Transverse colon (tissue), 4 donors: ENCODE results near the gene PHF21A. TPM values are rescaled to one million over a fixed set of nuclear protein-coding genes. Genes with fewer than 3 reads are reported as not detected.

Experiments used
- DNase-seq: peaks from one replicate; pipeline ENCODE4 v3.0.0-alpha.2; 2019
- H3K27ac ChIP-seq, 4 donors: fragments of 200-600 bp; sonication (generic); 2 replicates each; pipeline ENCODE4 v1.5.1; 2016 to 2018; ENCODE audit warnings: inconsistent platforms in 4 of 4
- H3K27me3 ChIP-seq: fragments of 200-600 bp; sonication (generic); 2 replicates; pipeline ENCODE4 v1.5.1; 2017; ENCODE audit warnings: inconsistent platforms
- H3K36me3 ChIP-seq, 4 donors: fragments of 200-600 bp; sonication (generic); 2 replicates each; pipeline ENCODE4 v1.5.1; 2017 to 2019; ENCODE audit warnings: inconsistent platforms in 4 of 4
- H3K4me1 ChIP-seq, 4 donors: fragments of 200-600 bp; sonication (generic); 2 replicates each; pipeline ENCODE4 v1.5.1; 2017 to 2020; ENCODE audit warnings: inconsistent platforms in 4 of 4
- H3K4me3 ChIP-seq, 4 donors: fragments of 200-600 bp; sonication (generic); 1 replicate in 1 of 4; 2 replicates in 3 of 4; pipeline versions ENCODE4 v1.5.1 to v1.6.1; 2017 to 2019; ENCODE audit warnings: inconsistent platforms in 4 of 4
- H3K9me3 ChIP-seq, 2 donors: fragments of 200-600 bp; sonication (generic); 2 replicates each; pipeline ENCODE4 v1.5.1; 2017 to 2019; ENCODE audit warnings: inconsistent platforms in 2 of 2
- CTCF ChIP-seq, 5 experiments: fragments of 200-600 bp in 3 of 5; fragments of 450-650 bp in 2 of 5; sonication (generic) in 3 of 5; IDR thresholded peaks; 1 replicate in 2 of 5; 2 replicates in 3 of 5; pipeline ENCODE4 v1.5.1; 2016 to 2017; ENCODE audit warnings: antibody characterized with exemption in 5 of 5, inconsistent platforms in 3 of 5, mild to moderate bottlenecking in 2 of 5, moderate library complexity in 1 of 5
- EP300 ChIP-seq: sonication (generic); formaldehyde crosslinking; IDR thresholded peaks from one replicate; pipeline ENCODE4 v1.6.1; 2017; ENCODE audit warnings: antibody characterized with exemption, low read depth
- POLR2A ChIP-seq: fragments of 450-650 bp; IDR thresholded peaks from one replicate; pipeline ENCODE4 v1.6.1; 2016; ENCODE audit warnings: antibody characterized with exemption, mild to moderate bottlenecking, moderate library complexity
- POLR2AphosphoS5 ChIP-seq, 3 donors: sonication (generic); formaldehyde crosslinking; IDR thresholded peaks; one replicate each; pipeline ENCODE4 v1.6.1; 2016; ENCODE audit warnings: antibody characterized with exemption in 3 of 3
- WGBS, 2 donors: methylation state at CpG; one replicate each; pipeline ENCODE4 v1.1.5; 2018; ENCODE audit warnings: low coverage in 1 of 2; 5-methylcytosine and 5-hydroxymethylcytosine counted together
- in situ Hi-C, 4 donors: fragments of 200-750 bp; cut with MboI; loops; one replicate each; pipeline versions ENCODE4 v1.15.0 to v1.15.1; 2017; ENCODE audit warnings: low sequenced_read_pairs in 3 of 4, low pct_ligation_motif_present in 1 of 4, low pct_unique_long_range_greater_than_20kb in 1 of 4
- intact Hi-C: fragments of 100-400 bp; cut with DNase I; formaldehyde crosslinking; loops from one replicate; pipeline ENCODE4 v1.15.1; 2023; ENCODE audit warnings: low total_unique reads
- total RNA-seq, 4 donors: library from RNA; depleted of rRNA; stranded (reverse); fragments of >200 nt; gene quantifications; one replicate each; pipeline ENCODE4 v1.1.0, GENCODE V29; 2016

The PHF21A gene
- total RNA-seq, 4 donors from 2014 or later = 18.6 to 57.2 (median 40.2) TPM

GRCh38 chr11:46044601-46045000 is 76.7 kb downstream of the PHF21A start:
- Histone ChIP-seq H3K9me3 (no peaks in the 10 kb centered on the region), H3K4me3 (no peak overlapping the region), H3K27me3 (no peaks in the 10 kb centered on the region), H3K36me3 (peaks cover 0 to 3% (median 0%) of the 10 kb centered on the region in 4 donors), H3K27ac (no peak overlapping the region), H3K4me1 (peaks cover 4 to 27% (median 16%) of the 10 kb centered on the region in 4 donors)
- no peak for DNase-seq
- WGBS, 2 donors = 67 to 71% methylated on average over 1 to 2 of the region's 2 CpGs
- TF ChIP-seq POLR2AphosphoS5 (IDR thresholded peaks at IDR 0.05) (no peak), POLR2A (no peak)
- intact Hi-C loops = no loop called here
- in situ Hi-C loops = no loop called here

- in situ Hi-C loops = no loop called here
- no peaks in the 10 kb centered on the region for H3K27me3 ChIP-seq
- intact Hi-C loops = no loop called here
- H3K4me3 ChIP-seq = no peak overlapping the region
- no peak for DNase-seq
- no peak for TF ChIP-seq EP300
- no peak for TF ChIP-seq CTCF (IDR thresholded peaks at IDR 0.05)
- peaks cover 4 to 24% (median 15%) of the 10 kb centered on the region in 4 donors for H3K4me1 ChIP-seq
- H3K9me3 ChIP-seq = no peaks in the 10 kb centered on the region
- no peaks in the 10 kb centered on the region for H3K36me3 ChIP-seq
- no peak overlapping the region for H3K27ac ChIP-seq
These were observed 81.3 kb downstream of the PHF21A start for GRCh38 chr11:46039990-46040389.

- WGBS, 2 donors = 91 to 94% methylated on average over 3 of the region's 3 CpGs
- Histone ChIP-seq H3K9me3 (no peaks in the 10 kb centered on the region), H3K27me3 (no peaks in the 10 kb centered on the region), H3K27ac (no peak overlapping the region), H3K36me3 (no peaks in the 10 kb centered on the region), H3K4me3 (no peak overlapping the region), H3K4me1 (peaks cover 4 to 16% (median 10%) of the 10 kb centered on the region in 4 donors)
- in situ Hi-C loops (no loop called here), intact Hi-C loops (no loop called here)
- TF ChIP-seq POLR2A (no peak), CTCF (IDR thresholded peaks at IDR 0.05) (no peak), POLR2AphosphoS5 (IDR thresholded peaks at IDR 0.05) (no peak), EP300 (no peak)
- no peak for DNase-seq
These were observed 82.7 kb downstream of the PHF21A start for GRCh38 chr11:46038529-46038928.

- no peak overlapping the region for H3K27ac ChIP-seq
- no peaks in the 10 kb centered on the region for H3K9me3 ChIP-seq
- TF ChIP-seq POLR2A = no peak
- no peaks in the 10 kb centered on the region for H3K36me3 ChIP-seq
- no peak overlapping the region for H3K4me3 ChIP-seq
- in situ Hi-C loops = no loop called here
- no peaks in the 10 kb centered on the region for H3K27me3 ChIP-seq
- WGBS, 2 donors = 77 to 82% methylated on average over 2 of the region's 2 CpGs
- no peak for DNase-seq
- peaks cover 4 to 16% (median 10%) of the 10 kb centered on the region in 4 donors for H3K4me1 ChIP-seq
- intact Hi-C loops = no loop called here
These were observed 84.3 kb downstream of the PHF21A start for GRCh38 chr11:46036969-46037368.

GRCh38 chr11:46036009-46036408 is 85.2 kb downstream of the PHF21A start:
- H3K36me3 ChIP-seq = no peaks in the 10 kb centered on the region
- DNase-seq = no peak
- in situ Hi-C loops = no loop called here
- H3K27me3 ChIP-seq = no peaks in the 10 kb centered on the region
- peaks cover 4 to 16% (median 10%) of the 10 kb centered on the region in 4 donors for H3K4me1 ChIP-seq
- no peak for TF ChIP-seq CTCF (IDR thresholded peaks at IDR 0.05)
- no peak for TF ChIP-seq POLR2A
- no peak for TF ChIP-seq POLR2AphosphoS5 (IDR thresholded peaks at IDR 0.05)
- TF ChIP-seq EP300 = no peak
- no peaks in the 10 kb centered on the region for H3K9me3 ChIP-seq
- H3K27ac ChIP-seq = no peak overlapping the region
- 85 to 92% methylated on average over 2 of the region's 2 CpGs for WGBS, 2 donors
- no peak overlapping the region for H3K4me3 ChIP-seq
- intact Hi-C loops = no loop called here
